Left colon (tissue), 2 donors: ENCODE results near the gene FOLR2. TPM values are rescaled to one million over a fixed set of nuclear protein-coding genes. Genes with fewer than 3 reads are reported as not detected.
"Not testable (repeated sequence)": the region's sequence is repeated elsewhere in the genome, so short reads cannot be mapped to it uniquely, and the experiment has no call there.

ENCODE experiments used
- ATAC-seq: fragments of 200-7000 bp; cut with Tn5 transposase; one replicate; pipeline ENCODE4 v1.9.1; 2020; ENCODE audit warnings: mild to moderate bottlenecking, moderate library complexity
- DNase-seq, 2 donors: peaks; one replicate each; pipeline ENCODE4 v3.0.0-alpha.2; 2020
- intact Hi-C, 2 donors: fragments of 100-400 bp; cut with DNase I in 1 of 2; cut with micrococcal nuclease in 1 of 2; formaldehyde crosslinking; loops; one replicate each; pipeline versions ENCODE4 v1.11.2 to v1.14.0; 2022; cut with DNase I, micrococcal nuclease
- long read RNA-seq: library from polyadenylated mRNA; unstranded; transcript quantifications from one replicate; pipeline ENCODE4 v2.0.0, GENCODE V29; 2021
- total RNA-seq, 2 donors: library from RNA; stranded (reverse); fragmentation: NEBNext Ultra II Directional; extraction: Animal tissue kit (Norgen Biotek cat#: 25700); gene quantifications; one replicate each; pipeline ENCODE4 v1.2.1, GENCODE V29; 2021
- donor health status: DM: no; HTN: no; CAD: no.
- donor health status: DM: yes; HTN: yes; CAD: no.

FOLR2 gene
- 10 to 100 TPM in 1 of 2 donors, 1 to 10 TPM in 1; 4.8 to 23.5 TPM for total RNA-seq
- long read RNA-seq, partial matches to known transcripts: 0 of 1 reads
- long read RNA-seq, other reads (novel, unspliced or antisense): 0 of 1 reads

DNA sequence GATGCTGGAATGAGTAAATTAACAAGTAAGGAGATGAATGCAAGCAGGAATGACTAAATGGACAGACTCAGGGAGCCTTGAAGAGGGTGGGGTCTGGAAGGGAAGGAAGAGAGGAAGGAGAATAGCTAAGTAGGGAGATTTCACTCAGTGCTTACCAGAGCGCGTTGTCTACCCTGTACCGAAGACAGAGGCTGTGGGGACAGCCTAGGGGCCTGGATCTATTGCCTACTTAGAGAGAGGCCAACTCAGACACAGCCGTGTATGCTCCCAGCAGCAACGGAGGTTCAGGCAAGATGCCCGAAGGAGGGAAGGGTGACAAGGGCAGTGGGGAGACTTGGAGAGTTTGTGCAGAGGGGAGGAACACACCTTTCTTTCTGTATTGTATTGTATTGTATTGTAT, at the start of gene FOLR2:
FOLR2 (plus strand) TSS at position 157 of the 400 bp plus-strand sequence. CDS start 1,791 bp downstream, outside the sequence.
- ATAC-seq: no peak
- intact Hi-C loops: no loop called here
- no peak for DNase-seq

GRCh38 chr11:72169046-72169555, 47.5 kb upstream of the FOLR2 start:
- intact Hi-C loops, DNase-seq: not testable (repeated sequence)
- peak; percentile 79 for ATAC-seq

DNA sequence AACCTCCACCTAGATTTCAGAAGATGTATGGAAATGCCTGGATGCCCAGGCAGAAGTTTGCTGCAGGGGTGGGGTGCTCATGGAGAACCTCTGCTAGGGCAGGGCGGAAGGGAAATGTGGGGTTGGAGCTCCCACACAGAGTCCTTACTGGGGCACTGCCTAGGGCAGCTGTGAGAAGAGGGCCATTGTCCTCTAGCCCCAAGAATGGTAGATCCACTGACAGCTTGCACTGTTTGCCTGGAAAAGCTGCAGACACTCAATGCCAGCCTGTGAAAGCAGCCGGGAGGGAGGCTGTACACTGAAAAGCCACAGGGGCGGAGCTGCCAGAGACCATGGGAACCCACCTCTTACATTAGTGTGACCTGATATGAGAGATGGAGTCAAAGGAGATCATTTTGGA, 46.8 kb upstream of the FOLR2 start:
- DNase-seq, intact Hi-C loops: not testable (repeated sequence)

GRCh38 chr11:72172043-72172442, 44.6 kb upstream of the FOLR2 start:
- DNase-seq, ATAC-seq, intact Hi-C loops: not testable (repeated sequence)

More for the DNA sequence above, 46.8 kb upstream of the FOLR2 start:
- ATAC-seq: not testable (repeated sequence)

GRCh38 chr11:72173291-72173690, 43.3 kb upstream of the FOLR2 start:
- no peak for ATAC-seq

DNA sequence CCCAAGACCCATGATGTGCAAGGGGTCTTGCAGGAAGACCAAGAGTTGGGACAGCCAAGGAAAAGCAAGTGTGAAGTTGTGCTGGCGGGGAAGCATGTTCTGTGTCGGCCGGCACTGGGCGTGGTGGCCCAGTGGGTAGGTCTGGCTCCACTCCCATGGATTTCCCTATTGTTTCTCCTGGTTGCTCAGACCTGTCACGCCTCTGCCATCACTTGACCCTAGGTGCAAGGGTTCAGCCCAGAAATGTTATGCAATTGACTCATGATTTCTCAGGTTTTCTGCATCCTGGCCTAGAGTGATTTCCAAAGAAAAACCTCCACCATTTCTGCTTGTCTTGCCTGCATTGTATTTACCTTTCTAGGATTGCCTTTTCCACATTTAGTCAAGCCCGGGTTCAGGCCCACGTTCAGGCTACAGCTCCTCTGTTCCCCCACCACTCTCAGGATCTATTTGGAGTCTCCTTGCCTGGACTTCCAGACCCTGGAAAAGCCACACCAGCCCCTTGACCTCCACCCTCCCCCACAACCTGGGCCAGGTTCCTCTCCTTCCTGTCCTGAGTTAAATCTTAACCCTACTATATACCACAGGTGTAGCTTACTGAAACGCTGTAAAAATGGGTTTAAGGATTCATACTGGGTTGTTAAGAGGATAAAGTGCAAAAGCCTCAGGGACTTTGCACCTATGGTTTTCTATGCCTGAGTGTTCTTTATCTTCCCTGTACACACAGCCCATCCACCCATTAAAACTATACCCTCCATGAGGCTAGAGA, 42.1 kb upstream of the FOLR2 start:
- DNase-seq (peak; percentile 74 to 78), ATAC-seq (peak; percentile 89)
- intact Hi-C loops: no loop called here

More at GRCh38 chr11:72173291-72173690, 43.3 kb upstream of the FOLR2 start:
- DNase-seq: no peak
- intact Hi-C loops: no loop called here

- ATAC-seq: peak; percentile 11
- no peak for DNase-seq
- intact Hi-C loops: no loop called here
Measured at GRCh38 chr11:72177656-72178055, 38.9 kb upstream of the FOLR2 start.

DNA sequence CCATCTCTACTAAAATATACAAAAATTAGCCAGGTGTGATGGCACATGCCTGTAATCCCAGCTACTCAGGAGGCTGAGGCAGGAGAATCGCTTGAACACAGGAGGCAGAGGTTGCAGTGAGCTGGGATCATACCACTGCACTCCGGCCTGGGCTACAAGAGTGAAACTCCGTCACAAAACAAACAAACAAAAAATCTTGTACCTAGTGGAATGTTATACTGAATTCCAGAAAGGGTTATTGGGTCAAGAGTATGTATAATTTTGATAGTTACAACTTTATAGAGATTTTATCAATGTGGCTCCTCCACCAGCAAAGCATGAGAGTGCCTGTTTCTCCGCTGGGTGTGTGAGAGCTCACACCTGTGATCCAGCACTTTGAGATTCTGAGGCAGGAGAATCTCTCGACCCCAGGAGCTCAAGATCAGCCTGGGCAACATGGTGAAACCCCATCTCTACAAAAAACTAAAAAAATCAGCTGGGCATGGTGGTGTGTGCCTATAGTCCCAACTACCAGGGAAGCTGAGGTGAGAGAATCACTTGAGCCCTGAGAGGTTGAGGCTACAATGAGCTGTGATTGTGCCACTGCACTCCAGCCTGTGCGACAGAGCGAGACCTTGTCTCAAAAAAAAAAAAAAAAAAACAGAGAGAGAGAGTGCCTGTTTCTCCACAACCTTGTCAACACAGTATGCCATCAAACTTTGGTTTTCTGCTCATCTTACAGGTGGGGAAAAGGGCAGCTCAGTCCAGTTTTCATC, 37.4 kb upstream of the FOLR2 start:
- intact Hi-C loops: no loop called here
- no peak for ATAC-seq
- no peak for DNase-seq

DNA sequence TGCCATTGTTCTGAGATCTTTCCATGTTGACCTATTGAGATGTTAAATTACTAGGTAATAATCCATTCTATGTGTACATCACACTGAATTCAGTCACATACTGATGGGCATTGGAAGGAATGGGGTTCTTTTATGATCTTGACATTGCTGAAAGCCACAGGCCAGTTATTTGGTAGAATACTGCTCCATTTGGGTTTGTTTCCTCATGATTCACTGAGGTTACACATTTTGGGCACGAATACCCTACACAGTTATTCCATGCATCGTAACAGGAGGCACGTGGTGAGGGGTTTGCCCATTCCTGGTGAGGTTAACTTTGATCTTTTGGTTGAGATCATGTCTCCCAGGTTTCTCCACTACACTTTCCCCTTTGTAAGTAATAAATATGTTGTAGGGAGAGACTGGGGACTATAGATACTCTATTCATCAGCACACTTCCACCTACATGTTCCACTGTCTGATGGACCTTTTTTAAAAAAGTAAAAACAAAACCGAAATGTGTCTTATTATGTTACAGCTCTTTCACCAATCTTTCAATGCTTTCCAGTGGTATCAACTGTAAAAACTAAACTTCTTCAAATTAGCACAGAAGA, 36.7 kb upstream of the FOLR2 start:
- ATAC-seq (no peak), DNase-seq (no peak)
- intact Hi-C loops: no loop called here

DNA sequence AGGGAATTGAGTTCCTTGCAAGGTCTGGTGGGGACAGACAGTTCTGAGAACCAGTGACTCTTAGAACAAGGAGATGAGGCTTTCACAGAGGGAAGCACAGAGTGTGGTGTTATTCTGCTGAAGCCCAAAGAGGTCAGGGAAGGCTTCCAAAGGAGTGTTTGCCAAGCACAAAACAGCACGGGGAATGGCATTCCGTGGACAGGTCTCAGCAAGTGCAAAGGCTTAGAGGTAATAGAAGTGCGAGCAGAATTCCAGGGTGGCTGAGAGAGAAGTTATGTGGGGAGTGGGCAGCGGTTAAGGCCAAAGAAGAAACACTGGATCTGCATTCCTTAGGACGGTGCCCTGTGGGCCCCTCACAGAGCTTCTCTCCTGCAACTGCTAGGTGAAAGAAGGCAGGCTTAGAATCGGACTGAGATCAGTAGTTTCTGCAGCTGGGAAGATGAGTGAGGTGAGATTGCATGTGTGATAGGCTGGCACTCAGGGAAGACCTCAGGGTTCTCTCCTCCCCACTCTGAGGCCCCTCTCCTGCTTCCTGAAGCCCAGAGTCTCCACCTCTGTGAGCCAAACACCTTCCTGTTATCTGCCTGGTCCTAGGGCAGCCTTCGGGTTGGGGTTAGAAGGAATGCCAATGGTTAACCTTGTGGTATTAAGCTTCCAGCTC, 35.6 kb upstream of the FOLR2 start:
- DNase-seq, intact Hi-C loops, ATAC-seq: not testable (repeated sequence)

DNA sequence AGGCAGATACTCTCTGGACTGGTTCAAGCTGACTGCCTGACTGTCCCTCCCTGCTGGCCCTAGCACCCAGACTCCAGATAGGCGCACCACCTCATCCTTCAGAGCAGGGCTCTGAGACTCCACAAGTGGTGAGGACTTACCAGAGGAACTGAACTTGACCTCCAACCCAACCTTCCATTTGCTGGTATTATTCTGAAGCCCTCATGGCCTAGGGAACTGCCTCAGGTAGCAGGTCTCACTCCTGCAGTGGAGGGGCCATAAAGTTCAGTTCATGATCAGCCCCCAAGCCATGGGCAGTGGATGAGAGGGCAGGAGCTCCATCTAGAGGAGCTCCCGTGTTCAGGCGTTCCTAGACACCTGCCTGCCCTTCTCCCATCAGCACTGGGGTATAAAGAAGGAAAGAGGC, 35.0 kb upstream of the FOLR2 start:
- DNase-seq, intact Hi-C loops: not testable (repeated sequence)
- peak; percentile 73 for ATAC-seq

DNA sequence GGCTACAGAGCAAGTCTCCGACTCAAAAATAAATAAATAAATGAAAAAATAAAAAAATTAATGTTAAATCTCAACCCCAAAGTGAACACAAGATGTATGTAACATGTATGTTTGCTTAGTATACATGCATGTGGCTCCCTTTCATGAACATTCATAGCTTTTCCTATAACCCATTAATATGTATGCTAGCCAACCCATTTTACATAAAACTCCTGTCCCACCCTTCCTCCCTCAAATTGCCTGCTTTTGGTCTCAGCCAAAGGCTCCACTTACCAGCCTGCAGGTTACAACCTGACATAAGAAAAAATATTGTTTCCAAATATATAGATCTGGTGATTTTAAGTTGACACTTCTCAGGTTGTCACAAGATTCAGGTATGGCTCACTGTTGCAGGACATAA, 28.3 kb upstream of the FOLR2 start:
- ATAC-seq (no peak), DNase-seq (no peak)
- intact Hi-C loops: no loop called here

GRCh38 chr11:72189455-72190250, 26.9 kb upstream of the FOLR2 start:
- peak; percentile 29 for ATAC-seq
- intact Hi-C loops: no loop called here
- no peak for DNase-seq

DNA sequence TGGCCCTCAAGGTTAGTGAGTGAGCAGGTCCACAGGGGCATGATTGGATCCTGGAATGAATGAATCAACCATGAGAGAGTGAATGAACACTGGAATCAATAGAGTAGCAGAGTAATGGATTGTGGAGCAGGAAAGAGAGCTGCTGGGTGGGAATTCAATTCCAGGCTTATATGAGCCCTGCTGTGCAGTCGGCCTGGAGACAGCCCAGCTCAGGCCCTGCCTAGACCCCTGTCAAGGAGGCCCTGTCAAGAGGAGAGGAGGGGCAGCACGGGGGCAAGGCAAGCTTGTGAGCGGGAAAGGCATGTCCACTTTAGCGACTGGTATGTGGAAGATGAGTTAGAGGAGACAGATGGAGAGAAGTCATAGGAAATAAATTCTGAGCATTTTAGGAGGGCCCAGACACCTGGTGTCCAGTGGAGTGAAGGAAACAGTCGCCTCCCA, 25.9 kb upstream of the FOLR2 start:
- intact Hi-C loops: no loop called here

GRCh38 chr11:72191961-72192381, 24.6 kb upstream of the FOLR2 start, which contains the start of gene FOLR1:
Gene FOLR1, plus strand, starts transcription at chr11:72192140. Its CDS starts 34 bp downstream, at chr11:72192174.
- intact Hi-C loops: no loop called here
- no peak for ATAC-seq
- no peak for DNase-seq

More for the DNA sequence above, 25.9 kb upstream of the FOLR2 start:
- ATAC-seq (no peak), DNase-seq (no peak)

DNA sequence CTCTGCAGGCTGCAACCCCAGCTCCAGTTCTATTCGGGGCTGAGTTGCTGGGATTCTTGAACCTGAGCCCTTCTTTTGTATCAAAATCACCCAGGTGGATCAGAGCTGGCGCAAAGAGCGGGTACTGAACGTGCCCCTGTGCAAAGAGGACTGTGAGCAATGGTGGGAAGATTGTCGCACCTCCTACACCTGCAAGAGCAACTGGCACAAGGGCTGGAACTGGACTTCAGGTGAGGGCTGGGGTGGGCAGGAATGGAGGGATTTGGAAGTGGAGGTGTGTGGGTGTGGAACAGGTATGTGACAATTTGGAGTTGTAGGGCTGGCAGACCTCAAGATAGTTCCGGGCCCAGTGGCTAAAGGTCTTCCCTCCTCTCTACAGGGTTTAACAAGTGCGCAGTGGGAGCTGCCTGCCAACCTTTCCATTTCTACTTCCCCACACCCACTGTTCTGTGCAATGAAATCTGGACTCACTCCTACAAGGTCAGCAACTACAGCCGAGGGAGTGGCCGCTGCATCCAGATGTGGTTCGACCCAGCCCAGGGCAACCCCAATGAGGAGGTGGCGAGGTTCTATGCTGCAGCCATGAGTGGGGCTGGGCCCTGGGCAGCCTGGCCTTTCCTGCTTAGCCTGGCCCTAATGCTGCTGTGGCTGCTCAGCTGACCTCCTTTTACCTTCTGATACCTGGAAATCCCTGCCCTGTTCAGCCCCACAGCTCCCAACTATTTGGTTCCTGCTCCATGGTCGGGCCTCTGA, 20.9 kb upstream of the FOLR2 start:
- ATAC-seq (peak; percentile 16), DNase-seq (no peak)
- intact Hi-C loops: no loop called here

DNA sequence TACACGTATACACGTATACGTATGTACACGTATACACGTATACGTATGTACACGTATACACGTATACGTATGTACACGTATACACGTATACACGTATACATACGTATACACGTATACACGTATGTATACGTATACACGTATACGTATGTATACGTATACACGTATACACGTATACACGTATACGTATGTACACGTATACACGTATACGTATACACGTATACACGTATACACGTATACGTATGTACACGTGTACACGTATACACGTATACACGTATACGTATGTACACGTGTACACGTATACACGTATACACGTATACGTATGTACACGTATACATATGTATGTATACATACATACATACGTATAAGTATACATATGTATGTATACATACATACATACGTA, 15.1 kb upstream of the FOLR2 start:
- ATAC-seq, intact Hi-C loops, DNase-seq: not testable (repeated sequence)
